HuH-7 (cell line): ENCODE data around the gene PTGES3L.
"Not testable (repeated sequence)": the region's sequence is repeated elsewhere in the genome, so short reads cannot be mapped to it uniquely, and the experiment has no call there.

Experiments
- DNase-seq: peaks from one replicate; pipeline ENCODE4 v3.0.0; 2011; ENCODE audit warnings: low spot score

The PTGES3L gene

DNA sequence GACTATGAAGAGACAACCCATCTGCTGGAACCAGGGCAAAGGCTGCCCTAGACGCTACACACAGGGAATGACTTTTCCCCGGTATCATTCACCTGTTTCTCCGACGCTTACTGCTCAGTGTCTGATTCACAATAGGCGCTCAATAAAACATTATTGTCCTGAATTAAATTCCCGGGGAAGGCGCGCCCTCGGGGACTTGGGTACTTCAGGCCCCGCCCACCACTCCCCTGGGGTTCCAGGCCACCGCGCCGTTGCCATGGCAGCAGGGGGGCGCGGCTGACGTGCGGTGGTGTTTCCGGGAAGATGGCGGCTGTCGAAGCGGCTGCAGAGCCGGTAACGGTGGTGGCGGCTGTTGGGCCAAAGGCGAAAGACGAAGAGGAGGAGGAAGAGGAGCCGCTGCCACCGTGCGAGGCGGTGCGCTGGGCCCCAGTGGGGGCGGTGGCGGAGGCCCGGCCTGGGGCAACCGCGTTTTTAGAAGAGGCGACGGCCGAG, 440 bp upstream of the PTGES3L start, which contains the start of gene RUNDC1:
RUNDC1 (plus strand) TSS at position 292 of the 492 bp plus-strand sequence; CDS start at position 304, 12 bp downstream.
- DNase-seq = peak; percentile 94

DNA sequence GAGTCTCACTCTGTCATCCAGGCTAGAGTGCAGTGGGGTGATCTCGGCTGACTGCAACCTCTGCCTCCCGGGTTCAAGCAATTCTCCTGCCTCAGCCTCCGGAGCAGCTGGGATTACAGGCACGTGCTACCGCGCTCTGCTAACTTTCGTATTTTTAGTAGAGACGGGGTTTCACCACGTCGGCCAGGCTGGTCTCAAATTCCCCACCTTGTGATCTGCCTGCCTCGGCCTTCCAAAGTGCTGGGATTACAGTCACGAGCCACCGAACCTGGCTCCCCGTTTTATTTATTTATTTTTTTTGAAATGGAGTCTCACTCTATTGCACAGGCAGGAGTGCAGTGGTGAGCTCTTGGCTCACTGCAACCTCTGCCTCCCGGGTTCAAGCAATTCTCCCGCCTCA, 4.2 kb downstream of the PTGES3L start:
- not testable (repeated sequence) for DNase-seq

GRCh38 chr17:42975265-42975664, 4.6 kb downstream of the PTGES3L start:
- DNase-seq = peak; percentile 36

- not testable (repeated sequence) for DNase-seq
Observed at GRCh38 chr17:42973323-42973722, 6.6 kb downstream of the PTGES3L start.

DNA sequence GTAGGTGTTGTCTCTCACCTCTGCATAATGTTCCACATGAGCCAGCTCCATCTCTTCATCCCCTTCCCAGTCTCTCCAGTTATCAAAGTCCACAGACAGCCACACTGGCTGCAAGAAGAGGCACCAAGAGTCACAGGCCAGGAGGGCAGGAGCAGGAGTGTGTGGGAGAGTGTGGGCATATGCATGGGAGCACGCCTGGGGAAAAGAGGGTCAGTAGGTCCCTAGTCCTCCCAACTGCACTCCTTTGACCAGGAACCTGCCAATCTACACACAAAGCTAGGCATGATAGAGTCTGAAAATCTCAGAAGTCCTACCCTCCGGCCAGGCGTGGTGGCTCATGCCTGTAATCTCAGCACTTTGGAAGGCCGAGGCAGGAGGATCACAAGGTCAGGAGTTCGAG, 8.3 kb downstream of the PTGES3L start:
- no peak for DNase-seq

- no peak for DNase-seq
Observed at GRCh38 chr17:42969001-42969581, 10.8 kb downstream of the PTGES3L start.

- no peak for DNase-seq
Observed at GRCh38 chr17:42967925-42968324, 12.0 kb downstream of the PTGES3L start.

DNA sequence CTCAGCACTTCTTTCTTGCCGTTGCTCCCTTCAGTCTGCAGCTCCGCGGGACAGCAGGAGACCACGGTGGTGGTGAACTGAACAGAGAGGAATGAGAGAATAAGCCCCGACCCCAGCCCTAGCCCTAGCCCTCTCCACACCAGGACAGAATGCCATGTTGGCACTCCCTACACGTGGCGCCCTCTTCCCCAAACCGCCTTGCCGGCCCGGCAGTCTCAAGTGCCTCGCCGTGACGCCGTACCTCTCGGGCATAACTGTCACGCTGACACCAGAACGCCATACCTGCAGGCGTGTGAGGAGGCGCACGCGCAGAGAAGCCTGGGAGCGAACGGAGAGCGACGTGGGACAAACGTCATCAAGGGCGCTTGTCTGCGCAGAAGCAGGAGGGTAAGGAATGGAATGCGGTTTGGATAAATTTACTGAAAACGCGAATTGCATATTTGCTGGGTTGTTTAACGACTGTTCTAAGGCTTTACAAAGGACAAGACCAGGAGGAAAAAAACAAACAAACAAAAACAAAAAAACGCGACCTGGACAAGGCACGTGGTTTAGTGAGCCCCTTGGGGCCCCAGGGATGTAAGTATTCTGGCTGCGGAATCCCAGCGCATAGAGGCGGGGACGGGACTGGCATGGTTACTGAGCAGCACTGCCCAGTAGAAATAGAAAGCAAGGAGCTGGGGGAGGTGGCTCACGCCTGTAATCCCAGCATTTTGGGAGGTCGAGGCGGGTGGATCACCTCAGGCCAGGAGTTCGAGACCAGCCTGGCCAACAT, 15.5 kb downstream of the PTGES3L start, which contains the start of gene AARSD1:
AARSD1 (minus strand) TSS at position 294 of the 772 bp plus-strand sequence; CDS start at position 280, 14 bp downstream.
- peak; percentile 88 for DNase-seq

- no peak for DNase-seq
Observed at GRCh38 chr17:42953669-42954068, 26.2 kb downstream of the PTGES3L start.

GRCh38 chr17:42950044-42950783, 29.7 kb downstream of the PTGES3L start:
- no peak for DNase-seq

DNA sequence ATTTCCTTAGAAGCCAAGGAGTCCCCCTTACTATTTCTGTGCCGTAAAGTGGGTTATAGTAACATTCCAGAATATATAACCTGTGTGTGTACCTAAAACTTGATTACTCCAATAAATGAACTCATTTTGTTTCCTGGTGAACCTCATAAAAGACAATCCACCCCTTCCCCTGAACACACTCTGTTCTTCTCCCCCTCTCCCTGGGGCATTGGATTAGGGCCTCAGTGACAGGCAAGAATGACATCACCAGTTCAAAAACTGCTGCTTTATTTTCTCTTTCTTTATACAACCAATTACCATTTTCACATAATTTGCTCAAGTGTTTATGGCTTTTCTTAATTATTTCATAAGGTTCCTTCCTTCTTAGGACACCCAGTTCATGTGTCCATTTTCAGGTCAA, 33.1 kb downstream of the PTGES3L start:
- no peak for DNase-seq

GRCh38 chr17:42944211-42944610, 35.7 kb downstream of the PTGES3L start:
- DNase-seq = no peak

DNA sequence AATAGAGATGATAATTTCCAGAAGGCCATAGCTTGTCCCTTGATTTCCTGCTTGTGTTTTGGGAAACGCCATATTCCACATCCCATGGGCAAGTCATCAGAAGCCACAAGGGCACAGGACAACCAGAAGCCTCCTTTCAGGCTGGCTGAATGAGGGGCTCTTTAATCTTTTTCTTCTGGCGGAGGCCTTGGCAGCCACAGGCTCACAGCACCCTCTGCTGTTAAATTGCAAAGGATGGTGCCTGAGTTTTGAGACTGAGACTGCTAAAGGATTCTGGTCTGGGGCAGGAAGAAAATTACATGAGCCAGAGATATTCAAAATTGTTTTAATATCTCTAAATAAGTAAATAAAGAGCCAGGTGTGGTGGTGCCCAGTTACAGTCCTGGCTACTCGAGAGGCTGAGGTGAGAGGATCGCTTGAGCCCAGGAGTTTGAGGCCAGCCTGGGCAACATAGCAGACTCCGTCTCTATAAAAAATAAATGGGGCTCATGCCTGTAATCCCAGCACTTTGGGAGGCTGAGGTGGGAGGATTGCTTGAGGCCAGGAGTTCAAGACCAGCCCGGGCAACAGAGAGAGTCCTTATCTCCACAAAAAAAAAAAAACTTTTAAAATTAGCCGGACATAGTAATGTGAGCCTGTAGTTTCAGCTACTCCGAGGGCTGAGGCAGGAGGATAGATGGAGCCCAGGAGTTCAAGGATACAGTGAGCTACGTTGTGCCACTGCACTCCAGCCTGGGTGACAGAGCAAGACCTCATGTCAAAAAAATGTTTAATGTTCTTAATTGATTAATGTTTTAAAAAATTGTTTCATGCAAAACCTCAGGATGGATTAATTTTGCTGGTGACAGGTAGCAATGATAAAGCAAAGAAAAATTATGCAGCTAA, 41.9 kb downstream of the PTGES3L start:
- DNase-seq = peak; percentile 67

GRCh38 chr17:42929497-42929844, 50.4 kb downstream of the PTGES3L start:
- no peak for DNase-seq

DNA sequence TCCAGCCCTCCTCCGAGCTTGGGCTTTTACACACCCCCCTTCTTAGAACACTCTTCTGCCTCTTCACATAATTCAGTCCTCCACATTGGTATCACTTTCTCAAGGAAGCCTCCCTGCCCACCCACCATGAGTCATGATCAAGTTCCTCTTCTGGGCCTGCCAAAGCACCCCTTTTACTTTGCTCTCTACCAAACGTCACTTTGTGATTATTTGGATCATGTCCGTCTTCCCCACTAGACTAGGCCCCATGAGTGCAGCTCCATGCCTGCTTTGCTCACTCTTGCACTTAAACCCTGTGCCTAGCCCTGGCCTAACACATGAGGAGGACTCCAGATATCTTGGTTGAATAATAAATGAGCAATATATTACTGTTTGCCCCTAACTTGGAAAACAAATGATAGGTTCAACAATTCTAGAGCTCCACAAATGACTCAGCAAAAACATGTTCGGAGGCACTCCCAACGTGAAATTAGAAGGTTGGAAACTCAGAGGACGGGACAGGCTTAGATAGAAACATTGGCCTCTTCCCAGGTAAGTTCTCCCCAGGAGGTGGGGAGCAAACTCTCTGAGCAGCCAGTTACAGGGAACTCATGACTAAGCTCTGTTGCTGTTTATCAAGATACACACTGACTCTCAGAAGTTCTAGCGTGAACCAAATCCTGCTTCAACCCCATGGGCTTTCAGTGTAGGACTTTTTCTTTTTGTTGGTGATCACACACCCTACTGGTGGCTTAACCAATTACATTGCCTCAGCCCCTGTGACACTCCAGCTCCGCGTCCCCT, 51.0 kb downstream of the PTGES3L start:
- DNase-seq = peak; percentile 84

DNA sequence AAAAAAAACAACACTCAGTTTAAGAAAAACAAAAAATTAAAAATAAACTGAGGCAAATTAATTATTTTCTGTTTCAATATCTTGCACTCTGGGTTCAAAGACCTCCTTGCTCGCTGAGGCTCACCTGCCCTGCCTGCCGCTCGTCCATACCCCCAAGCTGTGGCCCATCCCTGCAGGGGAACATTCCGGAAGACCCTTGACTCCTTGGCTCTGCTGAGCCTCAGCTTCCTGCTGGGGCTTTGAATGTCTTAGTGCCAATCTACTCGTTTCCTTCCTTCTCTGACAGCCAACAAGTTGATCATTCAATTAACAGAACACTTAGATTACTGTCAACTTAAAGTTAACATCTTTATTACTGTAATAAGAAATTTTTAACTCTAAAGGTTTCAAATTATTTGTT, 55.0 kb downstream of the PTGES3L start:
- DNase-seq = no peak

DNA sequence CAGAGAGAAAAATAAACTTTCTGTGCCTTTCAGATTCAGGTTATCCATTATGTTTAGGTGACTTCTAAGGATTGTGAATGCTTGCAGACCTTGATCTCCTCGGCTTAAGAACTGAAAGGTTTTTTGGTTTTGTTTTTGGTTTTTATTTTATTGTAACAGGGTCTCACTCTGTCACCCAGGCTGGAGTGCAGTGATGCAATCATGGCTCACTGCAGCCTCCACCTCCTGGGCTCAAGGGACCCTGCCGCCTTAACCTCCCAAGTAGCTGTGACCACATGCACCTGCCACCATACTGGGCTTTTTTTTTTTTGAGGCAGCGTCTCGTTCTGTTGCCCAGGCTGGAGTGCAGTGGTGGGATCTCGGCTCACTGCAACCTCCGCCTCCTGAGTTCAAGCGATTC, 56.4 kb downstream of the PTGES3L start:
- not testable (repeated sequence) for DNase-seq

- DNase-seq = no peak
Observed at GRCh38 chr17:42922294-42922693, 57.6 kb downstream of the PTGES3L start.

DNA sequence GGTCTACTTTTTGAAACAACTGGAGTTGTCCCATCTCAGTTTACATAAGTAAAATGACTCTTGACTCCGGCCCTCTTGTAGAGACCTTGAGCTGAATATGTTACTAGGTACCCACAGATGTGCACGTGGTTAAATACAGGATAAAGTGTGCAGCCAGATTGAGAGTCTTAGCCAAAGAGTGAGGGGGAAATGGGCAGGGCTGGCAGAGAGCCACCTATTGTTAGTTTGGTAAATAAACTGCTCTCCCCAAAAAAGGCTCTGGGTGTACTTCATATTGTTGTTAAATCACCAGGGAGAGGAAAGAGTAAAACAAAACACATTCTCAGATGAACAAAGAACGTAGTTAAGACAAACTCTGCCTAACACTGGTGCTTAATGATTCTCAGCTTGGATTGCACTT, 59.0 kb downstream of the PTGES3L start:
- no peak for DNase-seq

- no peak for DNase-seq
Observed at GRCh38 chr17:42920106-42920900, 59.6 kb downstream of the PTGES3L start.
